HFFc6 (cell line): ENCODE results near the gene ACAN. TPM values are rescaled to one million over a fixed set of nuclear protein-coding genes. Genes with fewer than 3 reads are reported as not detected.

Experiments
- DNase-seq: peaks from one replicate; pipeline ENCODE4 v3.0.0-alpha.2; 2018
- H3K27ac Mint-ChIP-seq: 2 replicates; pipeline ENCODE4 v1.8.0; 2020; ENCODE audit warnings: mild to moderate bottlenecking, mixed read lengths
- H3K27me3 Mint-ChIP-seq: 2 replicates; pipeline ENCODE4 v1.8.0; 2021; ENCODE audit warnings: mild to moderate bottlenecking, moderate library complexity, mixed read lengths; ENCODE audit not compliant: insufficient read depth
- H3K36me3 Mint-ChIP-seq: 2 replicates; pipeline ENCODE4 v1.8.0; 2021; ENCODE audit warnings: low read depth, mixed read lengths
- H3K4me1 Mint-ChIP-seq: 2 replicates; pipeline ENCODE4 v1.8.0; 2020; ENCODE audit warnings: low read depth, mixed read lengths
- H3K4me3 Mint-ChIP-seq: 2 replicates; pipeline ENCODE4 v1.8.0; 2020; ENCODE audit warnings: mild to moderate bottlenecking, moderate library complexity, mixed read lengths
- H3K9me3 Mint-ChIP-seq: 2 replicates; pipeline ENCODE4 v1.8.0; 2020; ENCODE audit warnings: mild to moderate bottlenecking, mixed read lengths
- CTCF ChIP-seq: fragments of 200-600 bp; sonication (generic); IDR thresholded peaks from 2 replicates; pipeline ENCODE4 v1.5.0; 2021; ENCODE audit warnings: antibody characterized with exemption, mild to moderate bottlenecking
- total RNA-seq, 6 experiments: library from RNA; stranded (reverse); fragmentation: NEBNext Ultra II Directional; extraction: Animal tissue kit (Norgen Biotek cat#: 25700); gene quantifications; 2 replicates in 1 of 6; 3 replicates in 5 of 6; pipeline ENCODE4 v1.2.3, GENCODE V29; 2021

Gene ACAN
- total RNA-seq, 6 experiments from 2014 or later = 0.02 to 0.14 (median 0.10) TPM; not detected in 3

GRCh38 chr15:88904257-88904623 lies 101.0 kb downstream of the ACAN start:
- no peak for TF ChIP-seq CTCF
- DNase-seq = no peak
- H3K4me3 Mint-ChIP-seq = no peak overlapping the region
- H3K9me3 Mint-ChIP-seq = no peaks in the 10 kb centered on the region
- peaks cover 12% of the 10 kb centered on the region for H3K27me3 Mint-ChIP-seq
- peaks cover 65% of the 10 kb centered on the region for H3K4me1 Mint-ChIP-seq
- H3K36me3 Mint-ChIP-seq = peaks cover 51% of the 10 kb centered on the region
- H3K27ac Mint-ChIP-seq = no peak overlapping the region

DNA sequence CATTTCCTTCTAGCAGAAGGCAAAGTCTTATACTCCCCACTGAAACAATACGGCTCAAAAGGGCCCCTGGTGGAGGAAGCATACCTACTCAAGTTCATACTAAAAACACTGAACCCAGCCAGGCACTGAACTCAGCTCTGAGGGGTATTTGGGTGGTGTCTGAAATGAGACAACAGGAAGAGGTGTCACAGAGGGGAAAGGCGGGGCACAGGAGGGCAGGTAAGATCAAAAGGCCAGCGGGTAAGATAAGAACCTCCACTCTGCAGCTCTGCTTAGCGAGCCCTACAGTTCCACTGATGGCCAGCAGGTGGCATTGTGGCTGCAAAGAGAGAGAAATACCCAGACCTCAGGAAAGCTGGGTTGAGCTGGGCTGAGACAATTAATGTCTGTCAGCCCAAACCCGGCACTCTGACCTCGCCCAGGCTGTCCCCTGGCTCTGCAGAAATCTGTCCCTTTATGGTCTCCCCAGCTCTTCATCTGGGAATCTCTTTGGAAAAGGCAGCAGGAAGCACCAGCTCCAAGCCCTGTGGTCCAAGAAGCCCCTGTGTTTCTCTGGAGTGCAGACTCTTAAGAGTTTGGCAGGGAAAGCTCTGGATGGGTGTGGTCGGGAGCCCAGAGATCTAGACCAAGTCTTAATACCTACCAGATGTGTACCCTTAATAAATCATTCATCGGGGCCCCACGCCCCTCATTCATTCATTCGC lies 101.5 kb downstream of the ACAN start:
- peak; percentile 68 for DNase-seq
- peaks cover 15% of the 10 kb centered on the region for H3K27me3 Mint-ChIP-seq
- peaks cover 57% of the 10 kb centered on the region for H3K36me3 Mint-ChIP-seq
- no peaks in the 10 kb centered on the region for H3K9me3 Mint-ChIP-seq
- peak; percentile 99 for TF ChIP-seq CTCF
- H3K4me1 Mint-ChIP-seq = peaks cover 70% of the 10 kb centered on the region
- H3K4me3 Mint-ChIP-seq = peak overlapping the region; percentile 52
- peak overlapping the region; percentile 62 for H3K27ac Mint-ChIP-seq

DNA sequence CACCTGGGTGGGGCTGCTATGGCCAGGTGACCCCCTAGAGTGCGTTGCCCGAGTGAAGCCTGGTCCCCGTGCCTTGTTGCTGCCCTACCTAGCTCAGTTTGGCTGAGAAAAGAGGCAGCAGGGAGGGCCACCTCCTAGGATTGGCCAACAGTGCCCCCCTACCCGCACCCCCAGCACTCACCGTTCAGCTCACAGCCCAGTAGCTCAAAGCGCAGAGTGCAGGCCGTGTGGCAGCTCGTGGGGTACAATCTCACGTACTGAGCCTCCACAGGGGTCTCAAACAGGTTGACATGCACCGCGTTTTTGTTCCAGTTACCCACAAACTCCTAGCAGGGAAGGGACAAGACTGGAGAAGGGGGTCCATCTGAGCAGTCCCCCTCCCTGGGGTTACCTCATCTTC lies 102.3 kb downstream of the ACAN start:
- Mint-ChIP-seq H3K27ac (0 out of 2 replicates have a peak overlapping the region, but pooled peaks have one; percentile 62), H3K9me3 (no peaks in the 10 kb centered on the region), H3K36me3 (peaks cover 61% of the 10 kb centered on the region), H3K27me3 (peaks cover 14% of the 10 kb centered on the region), H3K4me1 (peaks cover 74% of the 10 kb centered on the region), H3K4me3 (no peak overlapping the region)
- no peak for TF ChIP-seq CTCF
- DNase-seq = no peak

- no peak for TF ChIP-seq CTCF
- no peak overlapping the region for H3K4me3 Mint-ChIP-seq
- peaks cover 12% of the 10 kb centered on the region for H3K27me3 Mint-ChIP-seq
- no peaks in the 10 kb centered on the region for H3K9me3 Mint-ChIP-seq
- H3K36me3 Mint-ChIP-seq = peaks cover 61% of the 10 kb centered on the region
- H3K4me1 Mint-ChIP-seq = peaks cover 74% of the 10 kb centered on the region
- H3K27ac Mint-ChIP-seq = 0 out of 2 replicates have a peak overlapping the region, but pooled peaks have one; percentile 3
- DNase-seq = no peak
Observed at GRCh38 chr15:88906130-88906529, 102.9 kb downstream of the ACAN start.

DNA sequence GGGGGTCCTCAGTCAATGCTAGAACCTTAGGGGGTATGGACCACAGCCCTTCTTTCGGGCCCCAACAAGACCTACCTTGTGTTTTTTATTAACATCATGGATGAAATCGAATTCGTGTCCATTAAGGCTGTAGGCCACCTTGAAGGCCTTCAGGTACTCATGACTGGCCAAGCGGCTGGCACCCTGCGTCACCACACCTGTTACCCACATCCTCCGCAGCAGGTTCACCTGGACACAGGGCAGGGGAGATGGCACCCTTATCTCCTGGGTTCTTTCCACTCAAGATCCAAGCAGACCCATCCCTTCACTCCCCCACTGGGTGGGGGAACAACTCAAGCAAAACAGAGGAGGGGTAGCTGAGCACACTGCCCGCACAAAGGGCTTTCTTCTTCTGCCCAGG lies 103.3 kb downstream of the ACAN start:
- Mint-ChIP-seq H3K4me3 (no peak overlapping the region), H3K36me3 (peaks cover 62% of the 10 kb centered on the region), H3K4me1 (peaks cover 73% of the 10 kb centered on the region), H3K27me3 (peaks cover 11% of the 10 kb centered on the region), H3K27ac (no peak overlapping the region), H3K9me3 (no peaks in the 10 kb centered on the region)
- no peak for TF ChIP-seq CTCF
- no peak for DNase-seq
